GM18867 (cell line): ENCODE results near the gene KCNQ4.

Experiments used
- ATAC-seq: cut with Tn5 transposase; IDR thresholded peaks from one replicate; pipeline ENCODE4 v1.9.1; 2021; ENCODE audit warnings: mild to moderate bottlenecking, moderate library complexity; ENCODE audit not compliant: unreplicated experiment

The KCNQ4 gene

DNA sequence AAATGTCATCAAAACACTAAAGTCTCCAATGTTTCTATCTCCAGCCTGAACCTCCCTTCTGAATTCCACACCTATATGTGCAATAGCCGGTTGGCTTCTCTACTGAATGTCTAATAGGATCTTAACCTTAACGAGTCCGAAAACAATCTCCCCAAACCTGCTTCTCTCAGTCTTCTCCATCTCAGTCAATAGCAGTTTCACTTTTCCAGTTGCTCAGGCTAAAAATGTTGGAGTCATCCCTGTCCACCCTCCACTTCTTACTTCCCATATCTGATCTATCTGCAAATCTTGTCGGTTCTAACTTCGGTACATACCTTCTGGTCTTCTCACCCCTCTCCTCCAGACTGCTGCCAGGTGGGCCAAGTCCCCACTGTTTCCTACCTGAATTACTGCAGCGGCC is 104.1 kb downstream of the KCNQ4 start:
- no peak for ATAC-seq
